ENCODE data around the gene TARDBP. TPM values are rescaled to one million over a fixed set of nuclear protein-coding genes. Genes with fewer than 3 reads are reported as not detected.
"Not testable (repeated sequence)": the region's sequence is repeated elsewhere in the genome, so short reads cannot be mapped to it uniquely, and the experiment has no call there.

The TARDBP gene
- total and polyA plus RNA-seq, 4 donors: 59.2 to 215 (median 160) TPM

DNA sequence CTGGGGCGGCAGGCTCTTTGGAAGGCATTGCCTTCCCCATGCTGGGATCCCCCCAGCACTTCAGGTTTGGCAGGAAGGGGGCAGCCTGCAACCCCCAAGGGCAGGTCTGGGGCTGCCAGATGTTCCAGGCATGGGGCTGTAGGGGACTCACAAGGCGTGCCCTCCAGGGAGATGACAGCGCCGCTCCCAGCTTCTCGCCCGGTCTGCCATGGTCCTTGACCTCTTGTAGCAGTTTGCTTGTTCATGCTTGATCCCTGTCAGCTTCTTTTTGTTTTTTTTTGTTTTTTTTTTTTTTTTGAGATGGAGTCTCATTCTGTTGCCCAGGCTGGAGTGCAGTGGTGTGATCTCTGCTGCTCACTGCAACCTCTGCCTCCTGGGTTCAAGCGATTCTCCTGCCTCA lies 21.6 kb upstream of the TARDBP start:
- 88% methylated on average over 7 of the region's 7 CpGs for WGBS (ENCODE audit: insufficient coverage)
- Histone ChIP-seq H3K4me3 (ENCODE audit: low read depth, low read length) (no peak overlapping the region), H3K9me3 (ENCODE audit: control insufficient read depth, insufficient read depth, low read length) (no peaks in the 10 kb centered on the region), H3K4me1 (ENCODE audit: control insufficient read depth, insufficient read depth, low read length) (no peaks in the 10 kb centered on the region), H3K27me3 (ENCODE audit: control insufficient read depth, insufficient read depth, low read length) (no peaks in the 10 kb centered on the region), H3K27ac (ENCODE audit: low read depth, low read length) (no peak overlapping the region), H3K36me3 (ENCODE audit: control insufficient read depth, insufficient read depth, low read length) (no peaks in the 10 kb centered on the region)
- DNase-seq (ENCODE audit: low read depth in 4 of 6, low spot score in 6 of 6): no peak

DNA sequence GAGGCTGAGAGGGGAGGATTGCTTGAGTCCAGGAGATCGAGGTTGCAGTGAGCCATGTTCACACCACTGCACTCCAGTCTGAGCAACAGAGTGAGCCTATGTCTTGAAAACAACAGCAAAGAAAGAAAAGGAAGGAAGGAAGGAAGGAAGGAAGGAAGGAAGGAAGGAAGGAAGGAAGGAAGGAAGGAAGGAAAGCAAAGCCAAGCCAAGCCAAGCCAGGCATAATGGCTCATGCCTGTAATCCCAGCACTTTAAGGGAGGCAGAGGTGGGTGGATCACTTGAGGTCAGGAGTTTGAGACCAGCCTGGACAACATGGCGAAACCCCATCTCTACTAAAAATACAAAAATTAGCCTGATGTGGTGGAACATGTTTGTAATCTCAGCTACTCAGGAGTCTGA lies 20.4 kb upstream of the TARDBP start:
- H3K27ac ChIP-seq (ENCODE audit: low read depth, low read length); H3K36me3 ChIP-seq (ENCODE audit: control insufficient read depth, insufficient read depth, low read length); DNase-seq (ENCODE audit: low read depth in 4 of 6, low spot score in 6 of 6); H3K27me3 ChIP-seq (ENCODE audit: control insufficient read depth, insufficient read depth, low read length); H3K9me3 ChIP-seq (ENCODE audit: control insufficient read depth, insufficient read depth, low read length); H3K4me3 ChIP-seq (ENCODE audit: low read depth, low read length); H3K4me1 ChIP-seq (ENCODE audit: control insufficient read depth, insufficient read depth, low read length): not testable (repeated sequence)
- WGBS (ENCODE audit: insufficient coverage): 86% methylated on average over 1 of the region's 2 CpGs

DNA sequence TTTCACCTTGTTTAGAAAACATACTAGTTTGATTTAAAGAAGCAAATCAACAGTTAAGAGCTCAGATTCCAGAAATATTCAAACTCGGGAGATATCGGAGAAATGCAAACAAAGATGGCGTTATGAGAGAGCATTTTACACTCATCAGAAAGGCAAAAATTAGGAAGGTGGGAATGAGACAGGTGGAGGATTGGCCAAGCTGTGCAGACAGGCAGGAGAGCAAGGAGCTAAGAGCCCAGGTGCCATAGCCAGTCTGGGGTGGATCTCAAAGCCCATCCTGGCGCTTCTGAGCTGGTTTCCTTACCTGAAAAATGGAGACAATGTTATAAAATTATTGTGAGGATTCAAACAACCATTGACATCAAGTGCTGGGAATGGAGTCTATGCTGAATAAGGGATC lies 19.6 kb upstream of the TARDBP start:
- no peak for DNase-seq (ENCODE audit: low read depth in 4 of 6, low spot score in 6 of 6)
- no peaks in the 10 kb centered on the region for H3K36me3 ChIP-seq (ENCODE audit: control insufficient read depth, insufficient read depth, low read length)
- WGBS (ENCODE audit: insufficient coverage): 84% methylated on average over 4 of the region's 4 CpGs
- H3K27ac ChIP-seq (ENCODE audit: low read depth, low read length): no peak overlapping the region
- H3K9me3 ChIP-seq (ENCODE audit: control insufficient read depth, insufficient read depth, low read length): no peaks in the 10 kb centered on the region
- no peaks in the 10 kb centered on the region for H3K4me1 ChIP-seq (ENCODE audit: control insufficient read depth, insufficient read depth, low read length)
- H3K4me3 ChIP-seq (ENCODE audit: low read depth, low read length): no peak overlapping the region
- no peaks in the 10 kb centered on the region for H3K27me3 ChIP-seq (ENCODE audit: control insufficient read depth, insufficient read depth, low read length)

DNA sequence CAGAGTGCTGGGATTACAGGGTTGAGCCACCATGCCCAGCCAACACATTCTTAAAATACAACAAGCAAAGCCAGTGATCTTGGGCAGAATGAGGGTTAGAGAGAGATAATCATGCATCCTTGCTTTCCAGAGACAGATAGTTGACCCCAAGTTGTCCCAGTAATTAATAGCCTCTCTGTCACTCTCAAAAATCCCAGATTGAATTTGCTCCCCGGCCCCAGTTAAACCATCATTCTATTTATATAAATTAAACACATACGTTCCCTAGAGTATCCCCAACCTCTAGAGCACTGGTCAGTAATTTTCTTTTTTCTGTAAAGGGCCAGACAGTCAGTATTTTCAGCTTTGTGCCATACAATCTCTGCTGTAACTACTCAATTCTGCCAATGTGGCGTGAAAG lies 16.4 kb upstream of the TARDBP start:
- no peak for DNase-seq (ENCODE audit: low read depth in 4 of 6, low spot score in 6 of 6)
- H3K4me3 ChIP-seq (ENCODE audit: low read depth, low read length): no peak overlapping the region
- no peaks in the 10 kb centered on the region for H3K36me3 ChIP-seq (ENCODE audit: control insufficient read depth, insufficient read depth, low read length)
- no peaks in the 10 kb centered on the region for H3K9me3 ChIP-seq (ENCODE audit: control insufficient read depth, insufficient read depth, low read length)
- no peaks in the 10 kb centered on the region for H3K4me1 ChIP-seq (ENCODE audit: control insufficient read depth, insufficient read depth, low read length)
- WGBS (ENCODE audit: insufficient coverage): 92% methylated on average over 2 of the region's 3 CpGs
- H3K27ac ChIP-seq (ENCODE audit: low read depth, low read length): no peak overlapping the region
- no peaks in the 10 kb centered on the region for H3K27me3 ChIP-seq (ENCODE audit: control insufficient read depth, insufficient read depth, low read length)

DNA sequence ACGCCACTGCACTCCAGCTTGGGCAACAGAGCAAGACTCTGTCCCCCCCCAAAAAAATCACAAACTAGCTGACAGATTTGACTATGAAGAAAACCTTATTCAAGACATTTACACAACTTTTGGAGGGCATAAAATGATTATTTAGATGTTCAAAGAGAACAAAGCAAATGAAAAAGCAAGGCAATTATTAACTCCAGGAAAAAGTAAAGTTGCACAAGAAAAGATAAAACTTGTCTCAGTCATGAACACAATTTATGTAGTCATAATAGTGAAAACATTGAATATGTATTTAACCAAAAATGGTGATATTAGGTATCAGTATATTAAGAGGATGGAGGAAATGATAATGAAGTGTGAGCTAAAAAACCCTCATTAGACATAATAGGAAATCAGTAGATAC lies 11.9 kb upstream of the TARDBP start:
- H3K9me3 ChIP-seq (ENCODE audit: control insufficient read depth, insufficient read depth, low read length): no peaks in the 10 kb centered on the region
- H3K4me1 ChIP-seq (ENCODE audit: control insufficient read depth, insufficient read depth, low read length): no peaks in the 10 kb centered on the region
- H3K36me3 ChIP-seq (ENCODE audit: control insufficient read depth, insufficient read depth, low read length): no peaks in the 10 kb centered on the region
- no peak overlapping the region for H3K27ac ChIP-seq (ENCODE audit: low read depth, low read length)
- H3K4me3 ChIP-seq (ENCODE audit: low read depth, low read length): no peak overlapping the region
- no peaks in the 10 kb centered on the region for H3K27me3 ChIP-seq (ENCODE audit: control insufficient read depth, insufficient read depth, low read length)
- DNase-seq (ENCODE audit: low read depth in 4 of 6, low spot score in 6 of 6): no peak
- no CpG with 5 or more reads among the region's 1 CpG for WGBS (ENCODE audit: insufficient coverage)

DNA sequence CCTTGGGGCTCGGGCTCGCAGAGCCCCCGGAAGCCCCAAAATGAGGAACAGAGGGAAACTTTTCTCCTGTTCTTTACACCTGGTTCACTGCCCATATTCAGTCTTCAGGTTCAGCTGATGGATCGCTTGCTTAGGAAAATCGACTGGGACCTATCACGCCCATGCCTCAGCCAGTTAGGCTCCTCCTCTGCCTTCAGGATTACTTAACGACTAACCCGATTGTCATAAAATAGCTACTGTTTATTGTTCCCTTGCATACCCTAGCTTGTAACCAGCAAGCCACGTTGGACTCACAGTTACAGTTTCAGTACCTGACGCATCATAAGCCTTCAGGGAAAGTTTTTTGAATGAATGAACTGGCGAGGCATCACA lies 692 bp downstream of the TARDBP start:
- H3K27ac ChIP-seq (ENCODE audit: low read depth, low read length): no peak overlapping the region
- no peaks in the 10 kb centered on the region for H3K27me3 ChIP-seq (ENCODE audit: control insufficient read depth, insufficient read depth, low read length)
- peak overlapping the region; percentile 97 for H3K4me3 ChIP-seq (ENCODE audit: low read depth, low read length)
- H3K4me1 ChIP-seq (ENCODE audit: control insufficient read depth, insufficient read depth, low read length): peaks cover 16% of the 10 kb centered on the region
- H3K9me3 ChIP-seq (ENCODE audit: control insufficient read depth, insufficient read depth, low read length): no peaks in the 10 kb centered on the region
- H3K36me3 ChIP-seq (ENCODE audit: control insufficient read depth, insufficient read depth, low read length): peaks cover 38% of the 10 kb centered on the region
- no peak for DNase-seq (ENCODE audit: low read depth in 4 of 6, low spot score in 6 of 6)
- 0% methylated on average over 6 of the region's 11 CpGs for WGBS (ENCODE audit: insufficient coverage)

DNA sequence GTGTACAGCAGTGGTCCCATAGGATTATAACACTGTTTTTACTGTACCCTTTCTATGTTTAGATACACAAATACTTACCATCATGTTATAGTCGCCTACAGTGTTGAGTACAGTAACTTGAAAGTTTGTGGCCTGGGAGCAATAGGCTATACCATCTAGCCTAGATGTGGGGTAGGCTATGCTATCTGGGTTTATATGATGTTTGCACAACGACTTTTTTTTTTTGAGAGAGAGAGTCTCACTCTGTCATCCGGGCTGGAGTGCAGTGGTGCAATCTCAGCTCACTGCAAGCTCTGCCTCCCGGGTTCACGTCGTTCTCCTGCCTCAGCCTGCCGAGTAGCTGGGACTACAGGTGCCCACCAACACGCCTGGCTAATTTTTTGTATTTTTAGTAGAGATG lies 6.9 kb downstream of the TARDBP start:
- not testable (repeated sequence) for DNase-seq (ENCODE audit: low read depth in 4 of 6, low spot score in 6 of 6); H3K27ac ChIP-seq (ENCODE audit: low read depth, low read length); H3K9me3 ChIP-seq (ENCODE audit: control insufficient read depth, insufficient read depth, low read length); H3K27me3 ChIP-seq (ENCODE audit: control insufficient read depth, insufficient read depth, low read length); H3K4me3 ChIP-seq (ENCODE audit: low read depth, low read length); H3K4me1 ChIP-seq (ENCODE audit: control insufficient read depth, insufficient read depth, low read length)
- H3K36me3 ChIP-seq (ENCODE audit: control insufficient read depth, insufficient read depth, low read length): peaks cover 73% of the 10 kb centered on the region
- 80% methylated on average over 2 of the region's 8 CpGs for WGBS (ENCODE audit: insufficient coverage)

DNA sequence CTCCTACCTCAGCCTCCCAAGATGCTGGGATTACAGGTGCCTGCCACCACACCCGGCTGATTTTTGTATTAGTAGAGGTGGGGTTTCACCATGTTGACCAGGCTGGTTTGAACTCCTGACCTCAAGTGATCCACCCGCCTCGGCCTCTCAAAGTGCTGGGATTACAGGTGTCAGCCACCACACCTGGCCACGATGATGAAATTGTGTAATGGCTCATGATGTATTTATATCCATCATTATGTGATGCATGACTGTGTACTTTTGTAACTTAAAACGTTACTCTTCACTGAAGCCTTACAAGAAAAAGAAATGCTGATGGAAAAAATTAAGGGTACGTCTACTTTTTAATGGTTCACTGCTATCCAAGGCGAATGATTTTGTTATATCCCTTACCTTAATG lies 7.5 kb downstream of the TARDBP start:
- Histone ChIP-seq H3K36me3 (ENCODE audit: control insufficient read depth, insufficient read depth, low read length) (peaks cover 69% of the 10 kb centered on the region), H3K27ac (ENCODE audit: low read depth, low read length) (no peak overlapping the region), H3K4me3 (ENCODE audit: low read depth, low read length) (no peak overlapping the region), H3K9me3 (ENCODE audit: control insufficient read depth, insufficient read depth, low read length) (no peaks in the 10 kb centered on the region), H3K4me1 (ENCODE audit: control insufficient read depth, insufficient read depth, low read length) (peaks cover 3% of the 10 kb centered on the region), H3K27me3 (ENCODE audit: control insufficient read depth, insufficient read depth, low read length) (no peaks in the 10 kb centered on the region)
- no CpG with 5 or more reads among the region's 7 CpGs for WGBS (ENCODE audit: insufficient coverage)
- DNase-seq (ENCODE audit: low read depth in 4 of 6, low spot score in 6 of 6): no peak

DNA sequence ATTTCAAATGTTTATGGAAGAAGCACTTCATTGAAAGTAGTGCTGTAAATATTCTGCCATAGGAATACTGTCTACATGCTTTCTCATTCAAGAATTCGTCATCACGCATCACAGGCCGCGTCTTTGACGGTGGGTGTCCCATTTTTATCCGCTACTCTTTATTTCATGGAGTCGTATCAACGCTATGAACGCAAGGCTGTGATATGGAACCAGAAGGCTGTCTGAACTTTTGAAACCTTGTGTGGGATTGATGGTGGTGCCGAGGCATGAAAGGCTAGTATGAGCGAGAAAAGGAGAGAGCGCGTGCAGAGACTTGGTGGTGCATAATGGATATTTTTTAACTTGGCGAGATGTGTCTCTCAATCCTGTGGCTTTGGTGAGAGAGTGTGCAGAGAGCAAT lies 10.7 kb downstream of the TARDBP start:
- H3K27me3 ChIP-seq (ENCODE audit: control insufficient read depth, insufficient read depth, low read length): no peaks in the 10 kb centered on the region
- no peaks in the 10 kb centered on the region for H3K9me3 ChIP-seq (ENCODE audit: control insufficient read depth, insufficient read depth, low read length)
- H3K4me1 ChIP-seq (ENCODE audit: control insufficient read depth, insufficient read depth, low read length): no peaks in the 10 kb centered on the region
- no peak for DNase-seq (ENCODE audit: low read depth in 4 of 6, low spot score in 6 of 6)
- H3K36me3 ChIP-seq (ENCODE audit: control insufficient read depth, insufficient read depth, low read length): peaks cover 44% of the 10 kb centered on the region
- WGBS (ENCODE audit: insufficient coverage): 98% methylated on average over 13 of the region's 14 CpGs
- no peak overlapping the region for H3K27ac ChIP-seq (ENCODE audit: low read depth, low read length)
- H3K4me3 ChIP-seq (ENCODE audit: low read depth, low read length): no peak overlapping the region

DNA sequence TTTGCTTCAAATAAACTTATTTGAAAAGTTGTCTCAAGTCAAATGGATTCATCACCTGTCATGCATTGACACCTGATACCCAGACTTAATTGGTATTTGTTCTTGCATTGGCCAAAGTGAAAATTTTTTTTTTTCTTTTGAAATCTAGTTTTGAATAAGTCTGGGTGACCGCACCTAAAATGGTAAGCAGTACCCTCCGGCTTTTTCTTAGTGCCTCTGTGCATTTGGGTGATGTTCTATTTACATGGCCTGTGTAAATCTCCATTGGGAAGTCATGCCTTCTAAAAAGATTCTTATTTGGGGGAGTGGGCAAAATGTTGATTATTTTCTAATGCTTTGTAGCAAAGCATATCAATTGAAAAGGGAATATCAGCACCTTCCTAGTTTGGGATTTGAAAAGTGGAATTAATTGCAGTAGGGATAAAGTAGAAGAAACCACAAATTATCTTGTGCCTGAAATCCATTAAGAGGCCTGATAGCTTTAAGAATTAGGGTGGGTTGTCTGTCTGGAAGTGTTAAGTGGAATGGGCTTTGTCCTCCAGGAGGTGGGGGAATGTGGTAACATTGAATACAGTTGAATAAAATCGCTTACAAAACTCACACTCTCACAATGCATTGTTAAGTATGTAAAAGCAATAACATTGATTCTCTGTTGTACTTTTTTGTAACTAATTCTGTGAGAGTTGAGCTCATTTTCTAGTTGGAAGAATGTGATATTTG lies 11.9 kb downstream of the TARDBP start:
- H3K27me3 ChIP-seq (ENCODE audit: control insufficient read depth, insufficient read depth, low read length): no peaks in the 10 kb centered on the region
- no peaks in the 10 kb centered on the region for H3K4me1 ChIP-seq (ENCODE audit: control insufficient read depth, insufficient read depth, low read length)
- no peaks in the 10 kb centered on the region for H3K9me3 ChIP-seq (ENCODE audit: control insufficient read depth, insufficient read depth, low read length)
- peaks cover 36% of the 10 kb centered on the region for H3K36me3 ChIP-seq (ENCODE audit: control insufficient read depth, insufficient read depth, low read length)
- no peak overlapping the region for H3K4me3 ChIP-seq (ENCODE audit: low read depth, low read length)
- 100% methylated on average over 2 of the region's 3 CpGs for WGBS (ENCODE audit: insufficient coverage)
- no peak for DNase-seq (ENCODE audit: low read depth in 4 of 6, low spot score in 6 of 6)
- H3K27ac ChIP-seq (ENCODE audit: low read depth, low read length): no peak overlapping the region
